ENCODE measurements around the gene OR6X1. TPM values are rescaled to one million over a fixed set of nuclear protein-coding genes. Genes with fewer than 3 reads are reported as not detected.
"Not testable (repeated sequence)": the region's sequence is repeated elsewhere in the genome, so short reads cannot be mapped to it uniquely, and the experiment has no call there.

The OR6X1 gene
- polyA plus RNA-seq, 4 donors = not detected

GRCh38 chr11:123765601-123766000, 11.3 kb upstream of the OR6X1 start:
- no peak overlapping the region for H3K27ac ChIP-seq (ENCODE audit: low read depth in 1 of 3, low read length in 2 of 3)
- DNase-seq = no peak
- no peaks in the 10 kb centered on the region for H3K27me3 ChIP-seq (ENCODE audit: control insufficient read depth in 3 of 3, insufficient read depth in 3 of 3, low read length in 3 of 3)
- WGBS, 3 donors = 0 to 39% (median 14%) methylated on average over 1 of the region's 1 CpG
- peaks cover 0 to 10% of the 10 kb centered on the region in 2 donors for H3K9me3 ChIP-seq (ENCODE audit: control insufficient read depth in 2 of 2, insufficient read depth in 1 of 2, low read depth in 1 of 2, low read length in 1 of 2)
- no peak overlapping the region for H3K4me3 ChIP-seq (ENCODE audit: low read depth in 1 of 3, low read length in 3 of 3)
- H3K36me3 ChIP-seq (ENCODE audit: control insufficient read depth in 3 of 3, insufficient read depth in 2 of 3, low read depth in 1 of 3, low read length in 3 of 3) = no peaks in the 10 kb centered on the region
- no peak for FAIRE-seq
- no peaks in the 10 kb centered on the region for H3K4me1 ChIP-seq (ENCODE audit: control insufficient read depth in 3 of 3, insufficient read depth in 2 of 3, low read depth in 1 of 3, low read length in 2 of 3)

DNA sequence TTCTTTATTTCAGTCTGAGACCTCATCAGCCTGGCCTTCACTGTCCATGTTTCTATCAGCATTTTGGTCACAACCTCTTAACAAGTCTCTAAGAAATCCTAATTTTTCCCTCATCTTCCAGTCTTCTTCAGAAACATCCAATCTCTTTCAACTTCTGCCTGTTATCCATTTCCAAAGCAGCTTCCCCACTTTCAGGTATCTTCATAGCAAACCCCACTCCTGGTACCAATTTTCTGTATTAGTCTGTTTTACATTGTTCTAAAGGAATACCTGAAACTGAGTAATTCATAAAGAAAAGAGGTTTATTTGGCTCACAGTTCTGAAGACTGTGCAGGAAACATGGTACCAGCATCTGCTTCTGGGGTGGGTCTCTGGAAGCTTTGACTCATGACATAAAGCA, 8.1 kb upstream of the OR6X1 start:
- Histone ChIP-seq H3K9me3 (ENCODE audit: control insufficient read depth in 2 of 2, insufficient read depth in 1 of 2, low read depth in 1 of 2, low read length in 1 of 2) (peaks cover 0 to 10% of the 10 kb centered on the region in 2 donors), H3K27ac (ENCODE audit: low read depth in 1 of 3, low read length in 2 of 3) (no peak overlapping the region), H3K27me3 (ENCODE audit: control insufficient read depth in 3 of 3, insufficient read depth in 3 of 3, low read length in 3 of 3) (no peaks in the 10 kb centered on the region), H3K36me3 (ENCODE audit: control insufficient read depth in 3 of 3, insufficient read depth in 2 of 3, low read depth in 1 of 3, low read length in 3 of 3) (no peaks in the 10 kb centered on the region), H3K4me1 (ENCODE audit: control insufficient read depth in 3 of 3, insufficient read depth in 2 of 3, low read depth in 1 of 3, low read length in 2 of 3) (no peaks in the 10 kb centered on the region), H3K4me3 (ENCODE audit: low read depth in 1 of 3, low read length in 3 of 3) (no peak overlapping the region)
- DNase-seq = no peak
- FAIRE-seq = no peak

DNA sequence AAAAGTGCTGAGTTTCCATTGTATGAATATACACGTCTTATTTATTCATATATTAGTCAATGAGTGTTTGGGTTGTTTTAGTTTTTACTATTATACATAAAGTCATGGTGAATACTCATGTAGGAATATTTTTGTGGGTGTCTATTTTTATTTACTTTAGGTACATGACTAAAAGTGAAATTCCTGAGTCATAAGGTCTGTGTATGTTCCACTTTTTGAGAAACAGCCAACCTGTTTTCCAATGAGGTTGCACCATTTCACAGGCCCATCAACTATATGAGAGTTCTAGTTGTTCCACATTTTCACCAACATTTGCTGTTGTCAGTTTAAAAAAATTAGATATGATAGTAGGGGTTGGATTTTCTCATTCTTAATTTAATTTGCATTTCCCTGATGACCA, 6.6 kb upstream of the OR6X1 start:
- Histone ChIP-seq H3K4me3 (ENCODE audit: low read depth in 1 of 3, low read length in 3 of 3) (no peak overlapping the region), H3K27me3 (ENCODE audit: control insufficient read depth in 3 of 3, insufficient read depth in 3 of 3, low read length in 3 of 3) (no peaks in the 10 kb centered on the region), H3K27ac (ENCODE audit: low read depth in 1 of 3, low read length in 2 of 3) (no peak overlapping the region), H3K36me3 (ENCODE audit: control insufficient read depth in 3 of 3, insufficient read depth in 2 of 3, low read depth in 1 of 3, low read length in 3 of 3) (no peaks in the 10 kb centered on the region), H3K9me3 (ENCODE audit: control insufficient read depth in 2 of 2, insufficient read depth in 1 of 2, low read depth in 1 of 2, low read length in 1 of 2) (peaks cover 0 to 10% of the 10 kb centered on the region in 2 donors), H3K4me1 (ENCODE audit: control insufficient read depth in 3 of 3, insufficient read depth in 2 of 3, low read depth in 1 of 3, low read length in 2 of 3) (no peaks in the 10 kb centered on the region)
- FAIRE-seq (no peak), DNase-seq (no peak)
- 71 to 80% (median 71%) methylated on average over 1 of the region's 1 CpG for WGBS, 3 donors

DNA sequence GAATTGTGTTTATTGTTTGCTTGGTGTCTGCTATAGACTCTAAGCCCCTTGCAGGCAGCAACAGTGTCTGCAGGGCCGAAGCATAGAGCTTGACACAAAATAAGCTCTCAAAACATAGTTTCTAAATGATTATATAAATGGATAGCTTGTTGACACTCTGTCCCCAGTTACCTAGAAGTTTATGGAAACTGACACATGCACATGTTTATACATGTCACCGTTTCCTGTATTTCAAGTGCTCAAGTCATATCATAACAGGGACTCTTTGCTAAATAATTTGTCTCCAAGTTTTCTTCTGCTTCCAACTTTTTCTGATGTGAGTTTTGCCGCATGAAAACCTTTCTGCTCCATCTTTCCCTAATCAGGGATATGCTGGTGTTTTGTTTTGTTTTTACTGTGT, 3.7 kb upstream of the OR6X1 start:
- H3K4me3 ChIP-seq (ENCODE audit: low read depth in 1 of 3, low read length in 3 of 3) = no peak overlapping the region
- WGBS, 3 donors = 77 to 85% (median 80%) methylated on average over 3 of the region's 3 CpGs
- DNase-seq (no peak), FAIRE-seq (no peak)
- H3K27me3 ChIP-seq (ENCODE audit: control insufficient read depth in 3 of 3, insufficient read depth in 3 of 3, low read length in 3 of 3) = no peaks in the 10 kb centered on the region
- no peaks in the 10 kb centered on the region for H3K4me1 ChIP-seq (ENCODE audit: control insufficient read depth in 3 of 3, insufficient read depth in 2 of 3, low read depth in 1 of 3, low read length in 2 of 3)
- H3K27ac ChIP-seq (ENCODE audit: low read depth in 1 of 3, low read length in 2 of 3) = no peak overlapping the region
- no peaks in the 10 kb centered on the region for H3K36me3 ChIP-seq (ENCODE audit: control insufficient read depth in 3 of 3, insufficient read depth in 2 of 3, low read depth in 1 of 3, low read length in 3 of 3)
- peaks cover 0 to 10% of the 10 kb centered on the region in 2 donors for H3K9me3 ChIP-seq (ENCODE audit: control insufficient read depth in 2 of 2, insufficient read depth in 1 of 2, low read depth in 1 of 2, low read length in 1 of 2)

DNA sequence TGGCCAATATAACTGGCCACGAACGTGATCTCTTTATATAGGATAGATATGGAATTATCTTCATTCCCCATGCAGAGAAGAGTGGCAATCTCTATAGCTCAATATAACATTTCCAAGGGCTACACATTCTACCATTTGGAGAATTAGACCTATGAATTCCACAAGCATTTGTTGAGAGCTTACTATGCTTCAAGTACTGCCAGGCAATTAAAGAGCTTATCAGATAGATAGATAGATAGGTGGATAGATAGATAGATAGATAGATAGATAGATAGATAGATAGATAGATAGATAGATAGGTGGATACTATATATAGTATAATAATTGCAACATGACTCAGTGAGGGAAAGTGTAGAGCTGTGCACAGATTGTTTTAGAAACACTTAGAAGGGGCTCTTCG, 1.5 kb upstream of the OR6X1 start:
- no peak for FAIRE-seq
- 80 to 85% (median 83%) methylated on average over 3 of the region's 3 CpGs for WGBS, 3 donors

GRCh38 chr11:123755344-123755743, 1.0 kb upstream of the OR6X1 start:
- Histone ChIP-seq H3K4me1 (ENCODE audit: control insufficient read depth in 3 of 3, insufficient read depth in 2 of 3, low read depth in 1 of 3, low read length in 2 of 3) (no peaks in the 10 kb centered on the region), H3K36me3 (ENCODE audit: control insufficient read depth in 3 of 3, insufficient read depth in 2 of 3, low read depth in 1 of 3, low read length in 3 of 3) (no peaks in the 10 kb centered on the region), H3K27me3 (ENCODE audit: control insufficient read depth in 3 of 3, insufficient read depth in 3 of 3, low read length in 3 of 3) (no peaks in the 10 kb centered on the region), H3K9me3 (ENCODE audit: control insufficient read depth in 2 of 2, insufficient read depth in 1 of 2, low read depth in 1 of 2, low read length in 1 of 2) (no peaks in the 10 kb centered on the region), H3K4me3 (ENCODE audit: low read depth in 1 of 3, low read length in 3 of 3) (no peak overlapping the region), H3K27ac (ENCODE audit: low read depth in 1 of 3, low read length in 2 of 3) (no peak overlapping the region)
- no peak for DNase-seq
- FAIRE-seq = no peak

More for the DNA sequence above, 1.5 kb upstream of the OR6X1 start:
- Histone ChIP-seq H3K9me3 (ENCODE audit: control insufficient read depth in 2 of 2, insufficient read depth in 1 of 2, low read depth in 1 of 2, low read length in 1 of 2) (no peaks in the 10 kb centered on the region), H3K4me1 (ENCODE audit: control insufficient read depth in 3 of 3, insufficient read depth in 2 of 3, low read depth in 1 of 3, low read length in 2 of 3) (no peaks in the 10 kb centered on the region), H3K4me3 (ENCODE audit: low read depth in 1 of 3, low read length in 3 of 3) (no peak overlapping the region), H3K27ac (ENCODE audit: low read depth in 1 of 3, low read length in 2 of 3) (no peak overlapping the region), H3K27me3 (ENCODE audit: control insufficient read depth in 3 of 3, insufficient read depth in 3 of 3, low read length in 3 of 3) (no peaks in the 10 kb centered on the region), H3K36me3 (ENCODE audit: control insufficient read depth in 3 of 3, insufficient read depth in 2 of 3, low read depth in 1 of 3, low read length in 3 of 3) (no peaks in the 10 kb centered on the region)
- DNase-seq = no peak

DNA sequence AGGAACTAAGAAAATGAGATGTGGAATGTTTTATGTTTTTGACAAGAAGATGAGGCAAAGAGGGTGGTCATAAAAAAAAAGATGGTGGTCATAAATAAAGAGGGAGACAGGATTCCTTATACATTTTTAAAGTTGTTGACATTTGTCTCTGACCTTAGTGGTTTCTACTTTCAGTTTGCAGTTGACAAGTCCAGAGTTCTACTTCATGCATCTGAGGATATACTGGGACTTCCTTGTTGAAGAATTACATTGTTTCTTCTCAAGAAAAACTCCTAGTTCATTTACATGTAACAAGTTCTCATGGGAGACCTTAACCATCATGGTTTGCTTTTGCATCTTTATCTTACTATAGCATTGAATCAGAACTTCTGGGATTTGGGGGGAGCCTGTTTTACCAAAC, 1.2 kb downstream of the OR6X1 start:
- FAIRE-seq = no peak
- Histone ChIP-seq H3K27me3 (ENCODE audit: control insufficient read depth in 3 of 3, insufficient read depth in 3 of 3, low read length in 3 of 3) (no peaks in the 10 kb centered on the region), H3K27ac (ENCODE audit: low read depth in 1 of 3, low read length in 2 of 3) (no peak overlapping the region), H3K36me3 (ENCODE audit: control insufficient read depth in 3 of 3, insufficient read depth in 2 of 3, low read depth in 1 of 3, low read length in 3 of 3) (no peaks in the 10 kb centered on the region), H3K4me3 (ENCODE audit: low read depth in 1 of 3, low read length in 3 of 3) (no peak overlapping the region), H3K9me3 (ENCODE audit: control insufficient read depth in 2 of 2, insufficient read depth in 1 of 2, low read depth in 1 of 2, low read length in 1 of 2) (no peaks in the 10 kb centered on the region), H3K4me1 (ENCODE audit: control insufficient read depth in 3 of 3, insufficient read depth in 2 of 3, low read depth in 1 of 3, low read length in 2 of 3) (no peaks in the 10 kb centered on the region)
- peak in 1 of 2 donors; percentile 13 for DNase-seq

DNA sequence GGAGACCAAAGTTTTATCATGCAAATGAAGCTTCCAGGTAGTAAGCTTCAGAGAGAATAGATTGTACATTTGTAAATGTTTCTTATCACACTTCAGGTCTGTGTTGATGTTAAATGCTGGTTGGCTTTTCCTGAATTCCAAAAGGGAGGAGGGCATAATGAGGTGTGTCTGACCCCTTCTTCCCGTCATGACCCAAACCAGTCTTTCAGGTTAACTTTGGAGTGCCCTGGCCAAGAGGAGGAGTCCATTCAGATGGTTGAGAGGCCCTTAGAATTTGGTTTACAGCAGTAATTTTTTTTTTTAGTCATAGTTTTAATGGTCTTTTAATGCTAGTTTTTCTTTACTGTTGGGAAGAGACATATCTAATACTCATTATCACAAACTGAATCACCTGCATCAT, 2.5 kb downstream of the OR6X1 start:
- DNase-seq (no peak), FAIRE-seq (no peak)
- H3K4me3 ChIP-seq (ENCODE audit: low read depth in 1 of 3, low read length in 3 of 3) = no peak overlapping the region
- no peaks in the 10 kb centered on the region for H3K27me3 ChIP-seq (ENCODE audit: control insufficient read depth in 3 of 3, insufficient read depth in 3 of 3, low read length in 3 of 3)
- H3K36me3 ChIP-seq (ENCODE audit: control insufficient read depth in 3 of 3, insufficient read depth in 2 of 3, low read depth in 1 of 3, low read length in 3 of 3) = no peaks in the 10 kb centered on the region
- no peak overlapping the region for H3K27ac ChIP-seq (ENCODE audit: low read depth in 1 of 3, low read length in 2 of 3)
- 50 to 71% (median 68%) methylated on average over 1 of the region's 1 CpG for WGBS, 3 donors
- H3K4me1 ChIP-seq (ENCODE audit: control insufficient read depth in 3 of 3, insufficient read depth in 2 of 3, low read depth in 1 of 3, low read length in 2 of 3) = no peaks in the 10 kb centered on the region
- H3K9me3 ChIP-seq (ENCODE audit: control insufficient read depth in 2 of 2, insufficient read depth in 1 of 2, low read depth in 1 of 2, low read length in 1 of 2) = no peaks in the 10 kb centered on the region

- not testable (repeated sequence) for FAIRE-seq; DNase-seq; H3K36me3 ChIP-seq (ENCODE audit: control insufficient read depth in 3 of 3, insufficient read depth in 2 of 3, low read depth in 1 of 3, low read length in 3 of 3); H3K9me3 ChIP-seq (ENCODE audit: control insufficient read depth in 2 of 2, insufficient read depth in 1 of 2, low read depth in 1 of 2, low read length in 1 of 2); H3K27ac ChIP-seq (ENCODE audit: low read depth in 1 of 3, low read length in 2 of 3); H3K4me3 ChIP-seq (ENCODE audit: low read depth in 1 of 3, low read length in 3 of 3); H3K27me3 ChIP-seq (ENCODE audit: control insufficient read depth in 3 of 3, insufficient read depth in 3 of 3, low read length in 3 of 3); H3K4me1 ChIP-seq (ENCODE audit: control insufficient read depth in 3 of 3, insufficient read depth in 2 of 3, low read depth in 1 of 3, low read length in 2 of 3)
- 70 to 99% (median 89%) methylated on average over 2 of the region's 2 CpGs for WGBS, 3 donors
Measured at GRCh38 chr11:123748349-123748748, 6.0 kb downstream of the OR6X1 start.

All from small intestine (tissue), 7 donors.